Stimulated activated CD4-positive, alpha-beta T cell treated with anti-CD3 and anti-CD28 coated beads, Interleukin-2, amount 100 ng/mL, for 24 hours (primary cell): ENCODE measurements around the gene HIVEP3.
A peak's percentile ranks its signal among the peaks of the same experiment; 100 is the strongest.

Experiments
- DNase-seq, 2 donors: peaks; one replicate each; pipeline ENCODE4 v3.0.0-alpha.2; 2020

HIVEP3 gene

GRCh38 chr1:41749991-41750745 lies 168.6 kb downstream of the HIVEP3 start:
- DNase-seq, result no peak

DNA sequence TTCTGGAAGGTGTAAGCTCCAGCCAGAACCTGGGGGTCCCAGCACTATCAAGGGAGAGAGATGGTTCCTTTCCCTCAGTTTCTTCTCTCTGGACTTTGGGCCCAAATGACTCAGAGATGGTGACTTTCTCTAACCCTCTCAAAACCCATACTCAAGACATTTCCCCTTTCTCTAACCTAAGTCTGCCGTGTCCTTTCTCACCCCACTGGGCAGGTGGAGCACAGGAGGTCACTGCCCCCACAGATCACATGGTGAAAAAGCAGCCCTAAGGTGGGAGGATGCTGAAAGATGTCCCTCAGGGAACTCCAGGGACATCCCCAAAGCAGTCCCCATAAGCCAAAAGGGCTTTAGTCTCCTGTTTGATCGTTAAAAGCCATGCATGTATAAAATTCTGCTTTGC lies 173.7 kb downstream of the HIVEP3 start:
- DNase-seq, result no peak

GRCh38 chr1:41743366-41743765 lies 175.4 kb downstream of the HIVEP3 start:
- DNase-seq, result no peak

GRCh38 chr1:41742219-41742618 lies 176.5 kb downstream of the HIVEP3 start:
- DNase-seq, result no peak

DNA sequence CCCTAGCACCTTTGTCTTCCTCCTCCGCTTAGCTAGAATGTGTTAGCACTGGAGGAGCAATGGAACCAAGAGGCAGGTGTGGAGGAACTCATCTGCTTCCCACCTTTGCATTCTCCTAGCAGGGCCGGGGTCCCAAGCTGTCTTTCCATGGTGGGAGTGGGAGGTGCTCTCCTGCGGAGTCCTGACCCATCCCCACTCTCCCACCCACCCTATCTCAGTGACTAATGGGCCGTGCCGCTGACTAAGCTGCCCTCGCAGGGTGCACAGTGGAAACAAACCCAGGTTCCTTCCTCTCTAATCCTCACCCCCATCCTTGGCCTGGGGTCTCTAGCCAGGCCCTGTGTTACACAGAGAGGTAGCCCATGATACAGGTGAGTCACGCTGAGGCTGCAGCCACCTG lies 177.5 kb downstream of the HIVEP3 start:
- peak; percentile 56 to 73 for DNase-seq

GRCh38 chr1:41740630-41741239 lies 178.0 kb downstream of the HIVEP3 start:
- DNase-seq, result no peak

DNA sequence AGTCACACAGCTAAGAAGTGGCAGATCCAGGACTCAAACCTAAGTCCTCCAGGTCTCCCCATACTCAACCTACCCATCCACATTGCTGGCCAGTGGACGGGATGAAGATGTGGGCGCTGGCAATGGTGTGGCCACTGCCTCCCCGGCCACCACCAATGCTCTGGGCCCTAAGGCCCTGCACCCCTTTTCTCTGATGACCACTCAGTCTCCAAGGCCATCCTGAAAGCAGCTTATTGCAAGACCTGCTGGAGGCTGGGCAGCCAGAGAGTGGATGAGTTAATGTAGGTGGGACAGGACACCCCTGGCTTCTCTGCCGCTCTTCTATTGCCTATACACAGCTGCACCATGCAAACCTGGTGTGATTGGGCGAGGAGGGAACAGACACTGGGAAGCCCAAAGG lies 178.7 kb downstream of the HIVEP3 start:
- DNase-seq, result no peak

GRCh38 chr1:41739061-41739955 lies 179.4 kb downstream of the HIVEP3 start:
- peak; percentile 87 to 91 for DNase-seq

DNA sequence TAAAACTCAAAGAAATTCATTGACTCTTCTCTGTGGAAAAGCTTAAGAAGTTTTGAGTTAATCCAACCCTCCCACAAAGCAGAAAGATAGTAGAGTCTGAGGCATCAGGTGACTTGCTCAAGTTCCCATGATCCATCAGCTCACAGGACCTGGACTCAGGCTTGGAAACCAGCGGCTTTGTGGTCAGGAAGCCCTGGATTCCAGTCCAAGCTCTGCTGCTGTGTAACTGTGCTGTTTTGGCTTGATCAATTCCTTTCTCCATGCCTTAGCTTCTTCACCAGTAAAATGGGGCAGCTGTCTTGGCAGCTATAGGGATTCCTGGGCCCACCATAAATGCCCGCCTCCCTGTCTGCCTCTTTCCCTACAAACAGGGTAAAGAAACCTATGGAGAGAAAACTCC lies 180.2 kb downstream of the HIVEP3 start:
- no peak for DNase-seq

- DNase-seq, result no peak
These were observed 180.7 kb downstream of the HIVEP3 start for GRCh38 chr1:41738006-41738405.

DNA sequence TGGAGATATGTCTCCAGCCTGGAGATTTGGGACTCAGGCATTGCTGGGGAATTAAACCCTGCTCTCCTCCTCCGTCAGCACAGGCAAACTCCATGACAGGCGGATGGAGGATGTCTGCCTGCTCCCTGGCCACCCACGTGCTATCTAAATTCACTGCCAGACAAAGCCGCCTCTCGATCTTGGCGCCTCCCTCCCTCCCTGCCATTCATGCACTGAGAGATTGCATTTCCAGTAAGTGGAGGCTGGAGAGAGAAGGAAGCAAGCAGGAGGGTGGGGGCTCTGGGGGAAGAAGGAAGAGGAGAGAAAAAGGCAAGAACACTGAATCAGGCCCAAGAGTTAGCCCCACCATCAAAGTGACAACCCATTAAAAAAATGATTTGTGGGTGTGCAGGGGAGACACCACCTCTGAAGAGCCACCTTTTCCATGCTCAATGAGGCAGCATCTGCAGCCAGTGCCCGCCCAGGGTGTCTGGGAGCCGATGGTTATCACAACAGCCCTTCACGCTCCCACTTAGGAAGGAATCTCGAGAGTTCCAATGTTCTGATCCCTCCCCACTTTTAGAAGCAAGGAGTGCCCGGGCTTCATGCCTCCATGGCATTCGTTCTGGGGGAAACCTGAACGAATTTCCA lies 183.0 kb downstream of the HIVEP3 start:
- DNase-seq, result no peak

DNA sequence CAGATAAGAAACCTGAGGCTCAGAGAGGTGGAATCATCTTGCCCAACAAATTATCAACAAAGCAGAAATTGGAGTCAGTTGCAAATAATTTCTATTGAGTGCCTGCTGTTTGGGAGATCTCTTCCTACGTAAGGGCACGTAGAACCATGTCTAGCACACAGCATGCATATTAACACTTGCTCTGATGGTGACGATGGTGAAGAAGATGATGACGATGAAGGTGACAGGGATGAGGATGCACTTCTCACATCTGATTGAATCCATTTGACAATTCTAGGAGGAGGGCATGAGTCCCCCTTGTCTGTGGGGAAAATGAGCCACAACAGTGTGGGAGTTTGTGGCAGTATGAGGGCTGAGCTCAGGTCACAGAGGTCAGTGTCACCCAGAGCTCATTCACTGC lies 183.6 kb downstream of the HIVEP3 start:
- DNase-seq, result no peak

DNA sequence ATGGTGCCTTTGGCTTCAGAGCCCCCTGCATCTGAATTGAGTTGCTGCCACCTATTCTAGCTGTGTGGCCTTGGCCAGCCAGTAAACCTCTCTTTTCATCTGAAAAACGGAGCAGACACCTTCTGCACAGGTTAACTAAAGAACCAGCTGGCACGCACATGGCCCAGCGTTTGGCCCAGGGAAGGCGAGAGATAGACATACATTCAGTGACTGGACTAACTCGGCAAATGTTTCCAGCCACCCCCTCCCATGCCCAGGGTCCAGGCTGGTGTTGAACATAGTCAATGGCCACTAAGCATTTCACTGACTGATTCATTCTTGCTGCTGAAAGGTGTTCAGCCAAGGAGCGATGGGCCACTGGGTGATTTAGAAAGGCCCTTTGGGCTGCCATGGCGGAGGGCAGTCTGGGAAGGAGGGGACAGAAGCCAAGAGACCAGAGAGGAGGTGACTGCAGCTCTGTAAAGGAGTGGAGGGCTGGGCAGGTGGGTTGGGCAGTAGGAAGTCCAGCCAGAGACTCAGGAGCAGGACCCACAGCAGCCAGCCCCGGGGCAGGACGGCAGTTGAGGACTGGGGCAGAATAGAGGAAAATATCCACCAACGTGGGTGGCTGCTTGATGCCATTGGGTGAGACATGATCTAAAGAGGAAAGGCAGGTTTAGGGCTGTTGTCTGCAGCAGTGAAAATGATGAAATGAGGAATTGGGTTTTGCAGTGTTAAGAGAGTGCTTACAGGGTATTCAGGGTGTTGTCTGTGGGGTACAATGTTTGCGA lies 184.3 kb downstream of the HIVEP3 start:
- no peak for DNase-seq

DNA sequence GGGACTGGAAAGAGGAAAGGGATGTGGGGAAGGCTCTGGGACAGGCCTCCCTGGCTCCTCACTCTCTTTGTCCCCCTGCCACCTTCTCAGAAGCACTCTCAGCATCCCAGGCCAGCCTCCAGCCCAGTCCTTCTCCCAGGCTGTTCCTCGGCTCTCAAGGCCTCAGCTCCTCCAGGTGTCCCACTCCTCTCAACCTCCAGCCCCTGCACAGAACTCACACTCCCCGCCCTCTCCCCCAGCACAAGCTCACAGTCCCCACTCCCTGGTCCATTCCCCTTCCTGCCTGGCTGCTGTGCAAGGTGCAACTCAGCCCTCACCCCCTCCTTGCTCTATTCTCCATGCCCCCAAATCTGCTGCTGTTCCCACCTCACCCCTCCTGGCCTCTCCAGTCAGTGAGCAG lies 185.0 kb downstream of the HIVEP3 start:
- DNase-seq, result no peak

DNA sequence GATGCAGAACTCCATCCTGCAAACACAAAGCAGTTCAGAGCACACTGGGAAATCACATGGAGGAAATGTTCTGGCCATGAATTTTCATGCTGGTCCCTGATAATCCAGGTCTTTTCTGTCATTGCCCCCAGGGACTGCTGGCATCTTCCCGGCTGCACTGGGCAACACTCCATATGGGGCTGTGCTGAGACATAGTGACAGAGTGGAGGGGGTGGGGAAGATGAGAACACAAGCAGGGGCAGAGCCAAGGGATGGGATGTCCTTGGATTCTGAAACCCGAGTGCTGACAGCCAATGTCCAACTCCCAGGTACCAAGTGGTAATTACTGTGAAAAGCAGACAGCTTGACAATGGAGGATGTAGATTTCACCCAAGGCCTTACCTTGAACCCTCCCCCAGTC lies 185.7 kb downstream of the HIVEP3 start:
- DNase-seq, result no peak

- DNase-seq, result no peak
These were observed 187.1 kb downstream of the HIVEP3 start for GRCh38 chr1:41731516-41732030.

DNA sequence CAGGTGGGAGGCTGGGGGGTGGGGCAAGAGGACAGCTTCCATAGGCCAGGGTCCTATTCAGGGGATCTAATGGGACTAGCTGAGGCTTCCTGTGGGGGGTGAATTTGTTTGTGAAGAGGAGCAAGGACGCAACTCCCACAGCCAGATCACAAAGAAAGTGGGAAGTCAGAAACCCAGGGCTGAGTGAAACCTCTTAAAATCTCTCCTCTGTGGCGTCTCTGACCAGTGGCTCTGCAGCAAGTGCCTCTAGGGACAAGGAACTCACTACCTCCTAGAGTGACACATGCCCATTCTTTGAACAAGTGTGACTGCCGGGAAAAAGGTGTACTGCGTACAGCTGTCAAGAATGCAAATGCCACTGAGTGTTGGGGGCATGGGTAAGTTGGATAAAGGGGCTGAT lies 187.9 kb downstream of the HIVEP3 start:
- no peak for DNase-seq

DNA sequence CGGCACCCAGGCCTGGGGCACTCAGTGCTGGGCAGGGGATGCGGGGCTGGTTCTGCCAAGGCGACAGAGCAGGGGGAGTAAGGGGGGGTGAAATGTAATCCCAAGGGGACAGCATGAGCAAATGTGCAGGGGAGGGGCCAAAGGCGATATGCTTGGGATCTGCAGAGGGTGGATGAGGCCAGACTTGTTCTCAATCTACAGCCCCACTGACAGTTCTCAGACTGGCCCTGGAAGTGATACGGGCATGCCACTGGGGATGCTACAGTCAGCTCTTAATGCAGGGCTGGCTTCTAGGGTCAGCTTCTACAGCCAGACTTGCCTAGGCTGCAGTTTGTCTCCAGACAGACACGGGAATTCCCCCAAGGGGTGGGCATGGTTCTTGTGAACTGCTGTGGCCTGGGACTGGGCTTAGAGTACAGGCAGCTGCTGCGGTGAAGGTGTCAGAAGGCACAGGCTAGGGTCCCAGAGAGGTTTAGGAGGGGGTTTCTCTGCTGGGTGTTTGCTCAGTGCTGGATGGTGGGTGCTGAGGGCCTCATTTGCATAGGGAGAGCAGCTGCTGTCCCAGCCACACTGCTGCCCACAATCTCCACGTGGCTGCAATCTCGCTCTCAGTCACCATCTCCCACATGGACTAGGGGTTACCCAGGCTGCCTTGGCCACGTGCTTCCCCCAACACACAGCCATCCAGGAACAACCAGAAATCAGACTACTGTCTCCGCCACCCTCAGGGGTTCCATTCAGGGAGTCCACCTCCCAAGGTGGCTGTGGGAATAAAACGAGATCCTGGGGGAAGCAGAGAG lies 190.1 kb downstream of the HIVEP3 start:
- peak; percentile 65 to 78 for DNase-seq

DNA sequence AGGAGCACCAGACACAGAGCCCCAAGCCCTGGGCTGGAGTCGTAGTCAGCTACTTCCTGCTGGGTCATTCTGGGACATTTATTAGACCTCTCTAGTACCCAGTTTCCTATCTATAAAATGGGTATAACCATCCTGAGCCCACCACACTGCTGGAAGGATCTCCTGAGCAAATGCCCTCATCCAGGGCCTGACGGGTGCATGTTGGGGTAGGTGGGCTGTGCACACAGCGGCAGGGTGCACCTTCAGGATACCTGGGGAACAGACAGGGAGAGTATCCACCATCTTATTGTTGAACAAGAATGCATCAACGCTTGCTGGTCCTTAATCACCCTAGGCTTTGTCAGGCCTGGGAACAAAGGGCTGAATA lies 191.0 kb downstream of the HIVEP3 start:
- no peak for DNase-seq

GRCh38 chr1:41726899-41727748 lies 191.6 kb downstream of the HIVEP3 start:
- peak in 1 of 2 donors; percentile 31 for DNase-seq
